GM12891 (cell line): ENCODE data around the gene TSPAN17.

ENCODE experiments used
- POLR2A ChIP-seq: IDR thresholded peaks from 2 replicates; pipeline ENCODE4 v1.6.1; 2011; ENCODE audit warnings: low read depth, low read length, control low read depth
- POLR2AphosphoS5 ChIP-seq: IDR thresholded peaks from 2 replicates; pipeline ENCODE4 v1.6.1; 2011; ENCODE audit warnings: low read depth, low read length, control low read depth
- SPI1 ChIP-seq: IDR thresholded peaks from 2 replicates; pipeline ENCODE4 v1.6.1; 2011; ENCODE audit warnings: low read depth, low read length, control low read depth
- TAF1 ChIP-seq: IDR thresholded peaks from 2 replicates; pipeline ENCODE4 v1.6.1; 2011; ENCODE audit warnings: low read depth, low read length, control low read depth

DNA sequence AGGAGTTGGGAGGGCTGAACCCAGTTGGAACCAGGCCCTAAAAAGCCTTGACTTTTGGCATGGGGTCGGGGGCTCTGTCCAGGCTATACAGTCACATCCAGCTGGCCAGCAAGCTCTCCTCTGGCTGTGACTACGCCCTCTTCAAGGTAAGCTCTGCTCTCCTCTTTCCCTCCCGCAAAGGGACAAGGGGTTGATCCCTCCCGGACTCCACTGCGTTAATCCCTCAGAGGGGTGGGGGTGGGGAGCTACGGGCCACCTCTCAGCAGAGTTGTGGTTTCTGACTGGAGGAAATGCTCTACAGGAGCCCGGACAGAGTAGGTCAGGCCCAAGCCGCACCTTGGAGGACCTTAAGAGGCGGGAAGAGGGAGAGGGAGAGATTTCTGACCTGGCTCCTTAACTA lies 3.0 kb upstream of the TSPAN17 start:
- no peak for TF ChIP-seq POLR2AphosphoS5
- no peak for TF ChIP-seq POLR2A
- TF ChIP-seq TAF1 = no peak
- TF ChIP-seq SPI1 = no peak
